ENCODE data around the gene FRMD4B. TPM values are rescaled to one million over a fixed set of nuclear protein-coding genes. Genes with fewer than 3 reads are reported as not detected.
"Not testable (repeated sequence)": the region's sequence is repeated elsewhere in the genome, so short reads cannot be mapped to it uniquely, and the experiment has no call there.

Gene FRMD4B
- total and polyA plus RNA-seq, 2 donors (not counting 3 experiments of a cell fraction or from before 2014, with no cell fraction given) = 66.4 to 89.7 TPM

- no peak overlapping the region for H3K27ac ChIP-seq (ENCODE audit: insufficient read depth, low read depth, low read length)
Measured at GRCh38 chr3:69266585-69266984, 119.3 kb downstream of the FRMD4B start.

GRCh38 chr3:69266071-69266470, 119.8 kb downstream of the FRMD4B start:
- FAIRE-seq; H3K79me2 ChIP-seq (ENCODE audit: control insufficient read depth, insufficient read depth, low read length); dilution Hi-C loops (cut with MboI; ENCODE audit: extremely low pct_ligation_motif_present, low sequenced_read_pairs); H3K9ac ChIP-seq (replicated peaks; ENCODE audit: extremely low read depth, insufficient read depth, low read length); H3K9me3 ChIP-seq (replicated peaks; ENCODE audit: control insufficient read depth, insufficient read depth, low read length); BruUV-seq (replicated peaks); H4K20me1 ChIP-seq (replicated peaks; ENCODE audit: control insufficient read depth, extremely low read depth, insufficient read depth, low read length); intact Hi-C loops (cut with micrococcal nuclease); POLR2A ChIA-PET; DNase-seq (ENCODE audit: low read depth, low spot score); H3K9me1 ChIP-seq (replicated peaks; ENCODE audit: control insufficient read depth, extremely low read depth, insufficient read depth, low read length); H3K4me1 ChIP-seq (ENCODE audit: control insufficient read depth, extremely low read depth, insufficient read depth, low read length); H3K4me2 ChIP-seq (ENCODE audit: insufficient read depth, low read length); CTCF ChIA-PET; H3K36me3 ChIP-seq (ENCODE audit: control insufficient read depth in 2 of 2, extremely low read depth in 1 of 2, insufficient read depth in 2 of 2, low read length in 2 of 2); H3K4me3 ChIP-seq (replicated peaks in 1 of 3; ENCODE audit: insufficient read depth in 1 of 3, low read depth in 1 of 3, low read length in 3 of 3); H3K27ac ChIP-seq (ENCODE audit: insufficient read depth, low read depth, low read length); H2AFZ ChIP-seq (ENCODE audit: low read depth, low read length); H3K27me3 ChIP-seq (ENCODE audit: control insufficient read depth in 2 of 2, insufficient read depth in 2 of 2, low read length in 2 of 2): not testable (repeated sequence)

More at GRCh38 chr3:69266585-69266984, 119.3 kb downstream of the FRMD4B start:
- BruUV-seq (replicated peaks) = no TSS peak
- POLR2A ChIA-PET = no interaction called here
- Histone ChIP-seq H3K36me3 (ENCODE audit: control insufficient read depth in 2 of 2, extremely low read depth in 1 of 2, insufficient read depth in 2 of 2, low read length in 2 of 2) (no peaks in the 10 kb centered on the region), H2AFZ (ENCODE audit: low read depth, low read length) (no peak overlapping the region), H3K4me2 (ENCODE audit: insufficient read depth, low read length) (no peak overlapping the region), H3K9me1 (replicated peaks; ENCODE audit: control insufficient read depth, extremely low read depth, insufficient read depth, low read length) (peaks cover 3% of the 10 kb centered on the region), H3K9ac (replicated peaks; ENCODE audit: extremely low read depth, insufficient read depth, low read length) (no peak overlapping the region), H3K9me3 (replicated peaks; ENCODE audit: control insufficient read depth, insufficient read depth, low read length) (no peaks in the 10 kb centered on the region), H3K4me1 (ENCODE audit: control insufficient read depth, extremely low read depth, insufficient read depth, low read length) (no peaks in the 10 kb centered on the region), H4K20me1 (replicated peaks; ENCODE audit: control insufficient read depth, extremely low read depth, insufficient read depth, low read length) (no peaks in the 10 kb centered on the region), H3K27me3 (ENCODE audit: control insufficient read depth in 2 of 2, insufficient read depth in 2 of 2, low read length in 2 of 2) (no peaks in the 10 kb centered on the region), H3K79me2 (ENCODE audit: control insufficient read depth, insufficient read depth, low read length) (no peaks in the 10 kb centered on the region), H3K4me3 (replicated peaks in 1 of 3; ENCODE audit: insufficient read depth in 1 of 3, low read depth in 1 of 3, low read length in 3 of 3) (no peak overlapping the region)
- dilution Hi-C loops (cut with MboI; ENCODE audit: extremely low pct_ligation_motif_present, low sequenced_read_pairs) (no loop called here), intact Hi-C loops (cut with micrococcal nuclease) (no loop called here)
- DNase-seq (ENCODE audit: low read depth, low spot score) (no peak), FAIRE-seq (no peak)
- TF ChIP-seq JUN (IDR thresholded peaks at IDR 0.05; ENCODE audit: borderline replicate concordance, insufficient read depth, insufficient read length, low read depth) = no peak
- no peak for TF ChIP-seq CTCF (IDR thresholded peaks at IDR 0.05; ENCODE audit: extremely low read depth in 1 of 2, insufficient read depth in 1 of 2, low read depth in 1 of 2, low read length in 2 of 2)
- TF ChIP-seq MYC (IDR thresholded peaks at IDR 0.05; ENCODE audit: low read depth, low read length) = no peak
- TF ChIP-seq FOS (IDR thresholded peaks at IDR 0.05; ENCODE audit: borderline replicate concordance, insufficient read depth, low read length) = no peak
- TF ChIP-seq EZH2 (IDR thresholded peaks at IDR 0.05; ENCODE audit: borderline replicate concordance, low read depth, low read length, severe bottlenecking) = no peak
- TF ChIP-seq POLR2A (IDR thresholded peaks at IDR 0.05; ENCODE audit: low read depth, low read length) = no peak
- no peak for TF ChIP-seq GATA2 (IDR thresholded peaks at IDR 0.05; ENCODE audit: insufficient read depth, insufficient read length, low read depth, low read length)
- TF ChIP-seq POLR2AphosphoS5 (IDR thresholded peaks at IDR 0.05; ENCODE audit: insufficient read depth, low read depth, low read length) = no peak
- no peak for TF ChIP-seq MAX (IDR thresholded peaks at IDR 0.05; ENCODE audit: insufficient read depth, insufficient read length)
- CTCF ChIA-PET = no interaction called here

- H3K27ac ChIP-seq (ENCODE audit: insufficient read depth, low read depth, low read length); H4K20me1 ChIP-seq (replicated peaks; ENCODE audit: control insufficient read depth, extremely low read depth, insufficient read depth, low read length); BruUV-seq (replicated peaks); intact Hi-C loops (cut with micrococcal nuclease); H3K4me1 ChIP-seq (ENCODE audit: control insufficient read depth, extremely low read depth, insufficient read depth, low read length); dilution Hi-C loops (cut with MboI; ENCODE audit: extremely low pct_ligation_motif_present, low sequenced_read_pairs); H3K79me2 ChIP-seq (ENCODE audit: control insufficient read depth, insufficient read depth, low read length); DNase-seq (ENCODE audit: low read depth, low spot score); H3K27me3 ChIP-seq (ENCODE audit: control insufficient read depth in 2 of 2, insufficient read depth in 2 of 2, low read length in 2 of 2); H3K9me1 ChIP-seq (replicated peaks; ENCODE audit: control insufficient read depth, extremely low read depth, insufficient read depth, low read length); H3K4me2 ChIP-seq (ENCODE audit: insufficient read depth, low read length); H3K9me3 ChIP-seq (replicated peaks; ENCODE audit: control insufficient read depth, insufficient read depth, low read length); POLR2A ChIA-PET; H3K36me3 ChIP-seq (ENCODE audit: control insufficient read depth in 2 of 2, extremely low read depth in 1 of 2, insufficient read depth in 2 of 2, low read length in 2 of 2); H3K4me3 ChIP-seq (replicated peaks in 1 of 3; ENCODE audit: insufficient read depth in 1 of 3, low read depth in 1 of 3, low read length in 3 of 3); H2AFZ ChIP-seq (ENCODE audit: low read depth, low read length); H3K9ac ChIP-seq (replicated peaks; ENCODE audit: extremely low read depth, insufficient read depth, low read length): not testable (repeated sequence)
- peak; percentile 63 for FAIRE-seq
- CTCF ChIA-PET = interaction anchor here (0.8 kb wide), 1 partner anchor 22 kb away, joined by 3 read pairs; no protein-coding TSS in a partner anchor
Measured at GRCh38 chr3:69260843-69261405, 125.0 kb downstream of the FRMD4B start.

All from endothelial cell of umbilical vein (primary cell).